Gastroesophageal sphincter (tissue), 3 donors: ENCODE measurements around the gene MRPL40.

Experiments used
- POLR2A ChIP-seq, 2 donors: fragments of 450-650 bp; IDR thresholded peaks; one replicate each; pipeline ENCODE4 v1.6.1; 2017; ENCODE audit warnings: antibody characterized with exemption in 2 of 2, mild to moderate bottlenecking in 2 of 2, moderate library complexity in 1 of 2
- TF ChIP-seq, protein P1 (sequence below), 4 experiments: fragments of 200-600 bp in 2 of 4; fragments of 450-650 bp in 2 of 4; sonication (generic) in 1 of 4; IDR thresholded peaks; one replicate each; pipeline ENCODE4 v1.5.1; 2017 to 2019; ENCODE audit warnings: antibody characterized with exemption in 4 of 4, mild to moderate bottlenecking in 2 of 4, moderate library complexity in 2 of 4

DNA sequence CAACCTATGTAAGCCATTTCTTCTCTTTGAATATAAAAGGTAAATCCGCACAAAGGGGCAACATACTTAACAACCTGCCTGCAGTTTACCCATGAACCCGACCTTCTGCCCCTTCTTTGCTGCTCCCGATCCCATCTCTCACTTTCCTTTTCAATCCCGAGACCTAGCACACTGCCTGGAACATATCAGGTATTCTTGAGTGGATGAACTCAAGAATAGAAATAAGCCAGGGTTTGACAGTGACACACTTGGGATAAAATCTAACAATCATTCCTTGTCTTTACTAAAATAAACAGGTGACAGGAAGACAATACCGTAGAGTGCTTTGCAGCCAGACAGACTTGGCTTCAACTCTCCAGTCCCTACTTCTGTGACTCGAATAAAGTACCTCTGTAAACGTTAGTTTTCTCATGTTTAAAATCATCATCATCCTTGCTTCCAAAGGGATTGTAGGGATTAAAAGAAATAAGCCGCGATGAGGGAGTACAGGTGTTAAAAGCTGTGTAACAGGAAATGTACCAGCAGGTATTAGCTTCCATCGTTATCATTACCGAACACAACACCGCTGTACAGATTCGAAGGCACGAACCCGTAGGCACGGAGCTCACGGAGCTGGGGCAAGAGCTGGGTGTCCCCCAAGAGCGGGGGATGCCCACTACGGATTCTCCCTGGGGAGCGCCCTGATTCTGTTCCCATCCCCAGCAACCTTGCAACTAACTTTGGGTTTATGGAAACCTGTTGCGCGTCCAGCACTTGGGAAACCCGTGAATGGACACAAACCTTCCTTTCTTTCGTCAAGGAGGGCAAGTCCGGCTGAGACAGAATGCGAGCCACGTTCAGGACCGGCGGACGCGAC is 45.9 kb downstream of the MRPL40 start:
- TF ChIP-seq, protein P1, sequence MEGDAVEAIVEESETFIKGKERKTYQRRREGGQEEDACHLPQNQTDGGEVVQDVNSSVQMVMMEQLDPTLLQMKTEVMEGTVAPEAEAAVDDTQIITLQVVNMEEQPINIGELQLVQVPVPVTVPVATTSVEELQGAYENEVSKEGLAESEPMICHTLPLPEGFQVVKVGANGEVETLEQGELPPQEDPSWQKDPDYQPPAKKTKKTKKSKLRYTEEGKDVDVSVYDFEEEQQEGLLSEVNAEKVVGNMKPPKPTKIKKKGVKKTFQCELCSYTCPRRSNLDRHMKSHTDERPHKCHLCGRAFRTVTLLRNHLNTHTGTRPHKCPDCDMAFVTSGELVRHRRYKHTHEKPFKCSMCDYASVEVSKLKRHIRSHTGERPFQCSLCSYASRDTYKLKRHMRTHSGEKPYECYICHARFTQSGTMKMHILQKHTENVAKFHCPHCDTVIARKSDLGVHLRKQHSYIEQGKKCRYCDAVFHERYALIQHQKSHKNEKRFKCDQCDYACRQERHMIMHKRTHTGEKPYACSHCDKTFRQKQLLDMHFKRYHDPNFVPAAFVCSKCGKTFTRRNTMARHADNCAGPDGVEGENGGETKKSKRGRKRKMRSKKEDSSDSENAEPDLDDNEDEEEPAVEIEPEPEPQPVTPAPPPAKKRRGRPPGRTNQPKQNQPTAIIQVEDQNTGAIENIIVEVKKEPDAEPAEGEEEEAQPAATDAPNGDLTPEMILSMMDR (IDR thresholded peaks at IDR 0.05): no peak
- no peak for TF ChIP-seq POLR2A (IDR thresholded peaks at IDR 0.05)
